Subcutaneous abdominal adipose tissue (tissue), 5 donors: ENCODE results near the gene ANO1.

Experiments
- H3K27ac ChIP-seq: one replicate; pipeline ENCODE4 v1.7.0; 2013; ENCODE audit warnings: low read depth, mild to moderate bottlenecking, inconsistent platforms, low read length, moderate library complexity
- H3K27me3 ChIP-seq, 5 donors: one replicate each; pipeline ENCODE4 v1.7.0; 2013; ENCODE audit warnings: low read length in 5 of 5, inconsistent platforms in 1 of 5; ENCODE audit not compliant: control insufficient read depth in 5 of 5, insufficient read depth in 4 of 5
- H3K36me3 ChIP-seq, 5 donors: one replicate each; pipeline ENCODE4 v1.7.0; 2013; ENCODE audit warnings: low read length in 5 of 5; ENCODE audit not compliant: control insufficient read depth in 5 of 5, insufficient read depth in 5 of 5
- H3K4me1 ChIP-seq, 5 donors: one replicate each; pipeline ENCODE4 v1.7.0; 2013; ENCODE audit warnings: low read length in 5 of 5, mild to moderate bottlenecking in 3 of 5, moderate library complexity in 1 of 5; ENCODE audit not compliant: control insufficient read depth in 5 of 5, insufficient read depth in 5 of 5
- H3K4me3 ChIP-seq, 5 donors: one replicate each; pipeline ENCODE4 v1.7.0; 2013; ENCODE audit warnings: low read length in 5 of 5, low read depth in 1 of 5
- H3K9ac ChIP-seq, 5 donors: one replicate each; pipeline ENCODE4 v1.7.0; 2013; ENCODE audit warnings: low read length in 5 of 5, mild to moderate bottlenecking in 4 of 5, moderate library complexity in 3 of 5
- H3K9me3 ChIP-seq, 5 donors: one replicate each; pipeline ENCODE4 v1.7.0; 2013; ENCODE audit warnings: low read length in 5 of 5; ENCODE audit not compliant: control insufficient read depth in 5 of 5
- donor health status: healthy.
- donor health status: healthy.
- donor health status: healthy.
- donor health status: healthy.
- donor health status: healthy.

Gene ANO1

GRCh38 chr11:70182266-70182665 is 104.1 kb downstream of the ANO1 start:
- Histone ChIP-seq H3K4me3 (no peak overlapping the region), H3K27me3 (peaks cover 0 to 20% (median 2%) of the 10 kb centered on the region in 5 donors), H3K9ac (no peak overlapping the region), H3K36me3 (peaks cover 0 to 6% (median 0%) of the 10 kb centered on the region in 5 donors), H3K9me3 (no peaks in the 10 kb centered on the region), H3K27ac (no peak overlapping the region), H3K4me1 (peaks cover 0 to 11% (median 8%) of the 10 kb centered on the region in 5 donors)

GRCh38 chr11:70183032-70183431 is 104.9 kb downstream of the ANO1 start:
- no peaks in the 10 kb centered on the region for H3K9me3 ChIP-seq
- peaks cover 0 to 11% (median 8%) of the 10 kb centered on the region in 5 donors for H3K4me1 ChIP-seq
- H3K27ac ChIP-seq, result no peak overlapping the region
- H3K36me3 ChIP-seq, result peaks cover 0 to 6% (median 0%) of the 10 kb centered on the region in 5 donors
- H3K27me3 ChIP-seq, result peaks cover 0 to 18% (median 2%) of the 10 kb centered on the region in 5 donors
- H3K9ac ChIP-seq, result no peak overlapping the region
- H3K4me3 ChIP-seq, result no peak overlapping the region

GRCh38 chr11:70183483-70184176 is 105.5 kb downstream of the ANO1 start:
- peaks cover 0 to 11% (median 8%) of the 10 kb centered on the region in 5 donors for H3K4me1 ChIP-seq
- no peaks in the 10 kb centered on the region for H3K9me3 ChIP-seq
- H3K27me3 ChIP-seq, result peaks cover 0 to 15% (median 2%) of the 10 kb centered on the region in 5 donors
- no peak overlapping the region for H3K9ac ChIP-seq
- no peak overlapping the region for H3K27ac ChIP-seq
- no peak overlapping the region for H3K4me3 ChIP-seq
- H3K36me3 ChIP-seq, result peaks cover 0 to 6% (median 0%) of the 10 kb centered on the region in 5 donors

- peaks cover 0 to 15% (median 2%) of the 10 kb centered on the region in 5 donors for H3K27me3 ChIP-seq
- no peaks in the 10 kb centered on the region for H3K9me3 ChIP-seq
- H3K27ac ChIP-seq, result no peak overlapping the region
- peaks cover 0 to 11% (median 8%) of the 10 kb centered on the region in 5 donors for H3K4me1 ChIP-seq
- no peak overlapping the region for H3K9ac ChIP-seq
- H3K4me3 ChIP-seq, result no peak overlapping the region
- H3K36me3 ChIP-seq, result peaks cover 0 to 6% (median 0%) of the 10 kb centered on the region in 5 donors
Measured at GRCh38 chr11:70184396-70184795, 106.3 kb downstream of the ANO1 start.

- Histone ChIP-seq H3K9me3 (no peaks in the 10 kb centered on the region), H3K27ac (no peak overlapping the region), H3K4me3 (no peak overlapping the region), H3K4me1 (peaks cover 0 to 11% (median 8%) of the 10 kb centered on the region in 5 donors), H3K36me3 (peaks cover 0 to 6% (median 0%) of the 10 kb centered on the region in 5 donors), H3K27me3 (peaks cover 0 to 15% (median 2%) of the 10 kb centered on the region in 5 donors), H3K9ac (no peak overlapping the region)
Measured at GRCh38 chr11:70185348-70186055, 107.4 kb downstream of the ANO1 start.

GRCh38 chr11:70186420-70186819 is 108.3 kb downstream of the ANO1 start:
- Histone ChIP-seq H3K4me1 (peaks cover 2 to 11% (median 8%) of the 10 kb centered on the region in 5 donors), H3K4me3 (no peak overlapping the region), H3K27me3 (peaks cover 0 to 11% (median 2%) of the 10 kb centered on the region in 5 donors), H3K36me3 (peaks cover 0 to 6% (median 0%) of the 10 kb centered on the region in 5 donors), H3K27ac (no peak overlapping the region), H3K9ac (no peak overlapping the region), H3K9me3 (no peaks in the 10 kb centered on the region)

- no peak overlapping the region for H3K4me3 ChIP-seq
- H3K4me1 ChIP-seq, result peaks cover 2 to 11% (median 8%) of the 10 kb centered on the region in 5 donors
- peaks cover 0 to 11% (median 2%) of the 10 kb centered on the region in 5 donors for H3K27me3 ChIP-seq
- H3K27ac ChIP-seq, result no peak overlapping the region
- no peak overlapping the region for H3K9ac ChIP-seq
- peaks cover 0 to 6% (median 0%) of the 10 kb centered on the region in 5 donors for H3K36me3 ChIP-seq
- no peaks in the 10 kb centered on the region for H3K9me3 ChIP-seq
Measured at GRCh38 chr11:70186936-70187335, 108.8 kb downstream of the ANO1 start.

GRCh38 chr11:70187771-70188170 is 109.7 kb downstream of the ANO1 start:
- H3K4me3 ChIP-seq, result no peak overlapping the region
- H3K4me1 ChIP-seq, result peaks cover 2 to 11% (median 8%) of the 10 kb centered on the region in 5 donors
- no peaks in the 10 kb centered on the region for H3K9me3 ChIP-seq
- no peak overlapping the region for H3K9ac ChIP-seq
- peaks cover 0 to 6% (median 0%) of the 10 kb centered on the region in 5 donors for H3K36me3 ChIP-seq
- peaks cover 0 to 14% (median 2%) of the 10 kb centered on the region in 5 donors for H3K27me3 ChIP-seq
- H3K27ac ChIP-seq, result no peak overlapping the region

GRCh38 chr11:70189622-70190021 is 111.5 kb downstream of the ANO1 start:
- Histone ChIP-seq H3K36me3 (no peaks in the 10 kb centered on the region), H3K9ac (no peak overlapping the region), H3K27ac (no peak overlapping the region), H3K27me3 (peaks cover 0 to 16% (median 2%) of the 10 kb centered on the region in 5 donors), H3K4me3 (no peak overlapping the region), H3K4me1 (peaks cover 0 to 3% (median 2%) of the 10 kb centered on the region in 5 donors), H3K9me3 (no peaks in the 10 kb centered on the region)
